Erythroblast (primary cell): ENCODE measurements around the gene ZC2HC1B.

Experiments
- DNase-seq, 2 experiments: peaks; one replicate each; lab custom pipeline; 2025; lab: John Stamatoyannopoulos, UW
- GATA1 ChIP-seq: IDR thresholded peaks from 2 replicates; pipeline ENCODE4 v1.6.1; 2011; ENCODE audit warnings: low read depth, mild to moderate bottlenecking, control low read depth, low read length, moderate library complexity
- POLR2A ChIP-seq: IDR thresholded peaks from 2 replicates; pipeline ENCODE4 v1.6.1; 2011; ENCODE audit warnings: mild to moderate bottlenecking, low read length

ZC2HC1B gene

GRCh38 chr6:143934331-143934730 is 70.1 kb downstream of the ZC2HC1B start:
- TF ChIP-seq GATA1 (no peak), POLR2A (no peak)
- no peak for DNase-seq

GRCh38 chr6:143934867-143935266 is 70.6 kb downstream of the ZC2HC1B start:
- DNase-seq: no peak
- TF ChIP-seq POLR2A (no peak), GATA1 (no peak)

- no peak for DNase-seq
- no peak for TF ChIP-seq POLR2A
- no peak for TF ChIP-seq GATA1
These were observed 72.1 kb downstream of the ZC2HC1B start for GRCh38 chr6:143936347-143936746.

- DNase-seq: no peak
- TF ChIP-seq GATA1: no peak
- TF ChIP-seq POLR2A: no peak
These were observed 72.7 kb downstream of the ZC2HC1B start for GRCh38 chr6:143936778-143937667.

- DNase-seq: no peak
- TF ChIP-seq GATA1 (no peak), POLR2A (no peak)
These were observed 73.3 kb downstream of the ZC2HC1B start for GRCh38 chr6:143937668-143937970.

GRCh38 chr6:143939364-143939763 is 75.1 kb downstream of the ZC2HC1B start:
- no peak for TF ChIP-seq POLR2A
- no peak for TF ChIP-seq GATA1
- no peak for DNase-seq

- no peak for TF ChIP-seq GATA1
- no peak for TF ChIP-seq POLR2A
- peak; percentile 80 to 83 for DNase-seq
These were observed 75.8 kb downstream of the ZC2HC1B start for GRCh38 chr6:143940011-143940597.

GRCh38 chr6:143941852-143942627 is 77.8 kb downstream of the ZC2HC1B start:
- DNase-seq: peak; percentile 69 to 77
- TF ChIP-seq POLR2A: no peak
- TF ChIP-seq GATA1: no peak

GRCh38 chr6:143948208-143948607 is 83.9 kb downstream of the ZC2HC1B start:
- no peak for DNase-seq
- no peak for TF ChIP-seq POLR2A
- TF ChIP-seq GATA1: no peak

- TF ChIP-seq POLR2A: no peak
- DNase-seq: no peak
These were observed 85.3 kb downstream of the ZC2HC1B start for GRCh38 chr6:143949535-143949934.

GRCh38 chr6:143949962-143950361 is 85.7 kb downstream of the ZC2HC1B start:
- TF ChIP-seq GATA1 (no peak), POLR2A (no peak)
- no peak for DNase-seq

- TF ChIP-seq GATA1 (no peak), POLR2A (no peak)
These were observed 86.6 kb downstream of the ZC2HC1B start for GRCh38 chr6:143950875-143951274.

GRCh38 chr6:143952060-143952778 is 87.9 kb downstream of the ZC2HC1B start:
- TF ChIP-seq POLR2A: no peak
- TF ChIP-seq GATA1: no peak
- no peak for DNase-seq

More at GRCh38 chr6:143950875-143951274, 86.6 kb downstream of the ZC2HC1B start:
- DNase-seq: no peak
